Measurements from ENCODE around the gene IFT27. TPM values are rescaled to one million over a fixed set of nuclear protein-coding genes. Genes with fewer than 3 reads are reported as not detected.

IFT27 gene
- 10.6 and 21.6 TPM in 2 replicates for total RNA-seq

DNA sequence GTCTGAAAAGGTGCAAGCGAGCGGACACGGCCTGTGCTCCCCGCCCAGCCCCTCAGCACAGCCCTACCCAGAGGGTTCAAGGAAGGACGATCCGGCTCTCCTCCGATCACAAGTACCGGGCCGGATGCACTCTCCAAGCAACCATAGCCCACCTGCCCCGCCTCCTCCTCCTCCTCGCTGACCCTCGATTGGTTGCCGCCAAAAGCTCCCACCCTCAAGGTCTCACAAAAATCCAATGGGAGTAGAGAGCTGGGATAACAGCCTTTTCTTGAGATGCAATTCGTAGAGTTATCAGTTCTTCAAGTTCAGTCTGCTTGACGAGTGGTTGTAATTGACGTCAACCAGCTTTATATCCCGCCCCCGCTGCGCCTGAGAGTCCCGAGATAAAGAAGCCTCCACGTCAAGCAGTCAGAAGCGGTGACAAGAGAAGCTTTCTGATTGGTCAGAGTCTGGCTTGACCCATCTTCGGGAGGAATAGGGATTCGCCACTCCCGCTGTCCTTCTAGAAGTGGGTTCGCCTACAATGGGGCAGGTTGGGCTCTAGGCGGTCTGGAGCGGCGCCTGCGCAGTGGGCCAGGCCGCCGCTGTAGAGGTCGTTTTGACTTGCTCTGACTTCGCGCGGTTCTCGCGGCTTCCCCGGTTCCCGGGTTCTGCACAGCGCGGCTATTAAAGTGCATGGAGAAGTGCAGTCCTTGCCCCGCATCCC is at the start of gene IFT27:
TSS of gene IFT27 (minus strand) at position 156 of the 706 bp plus-strand sequence. CDS start 412 bp downstream, outside the sequence.

DNA sequence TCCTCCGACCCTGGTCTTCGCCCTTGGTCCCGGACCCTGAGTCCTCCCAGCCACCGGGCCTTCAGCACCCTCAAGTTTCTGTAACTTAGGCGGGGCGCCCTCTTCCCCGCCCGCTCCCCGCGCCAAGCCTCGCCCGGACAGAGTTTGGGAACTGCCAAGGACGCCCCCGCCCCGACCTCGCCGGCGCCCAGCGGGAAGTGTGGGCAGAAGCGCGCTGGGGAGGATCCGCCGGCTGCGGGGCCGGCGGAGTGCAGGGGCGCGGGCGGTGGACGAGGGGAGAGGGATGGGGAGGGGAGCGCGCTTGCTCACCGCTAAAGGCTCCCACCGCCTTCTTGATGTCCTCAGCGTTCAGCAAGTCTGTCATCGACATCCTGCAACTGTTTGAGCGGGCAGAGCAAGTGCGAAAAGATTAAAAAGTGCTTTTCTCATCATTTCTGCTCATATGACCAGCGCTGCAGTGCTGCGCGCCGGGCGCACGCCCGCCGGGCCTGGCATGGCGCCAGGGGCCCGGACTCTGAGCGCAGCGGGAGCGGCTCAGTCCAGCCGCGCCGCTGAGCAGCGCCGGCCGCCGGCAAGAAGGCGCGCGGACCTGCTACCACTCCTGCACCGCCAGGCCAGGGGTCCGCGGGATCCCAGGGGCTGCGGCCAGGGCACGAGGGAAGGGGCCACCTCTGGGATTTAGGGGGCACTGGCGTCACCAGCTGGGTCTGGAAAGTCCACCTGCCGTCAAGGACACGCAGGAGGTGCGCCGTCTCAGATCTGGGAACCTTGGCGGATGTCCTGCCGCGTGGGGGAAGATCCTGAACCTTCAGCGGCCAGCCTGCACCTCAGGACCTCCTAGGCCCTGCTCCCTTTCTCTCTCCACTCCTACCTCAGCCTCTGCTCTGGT is 41.0 kb upstream of the IFT27 start, which contains the start of gene PVALB:
TSS of gene PVALB (minus strand) at position 400 of the 889 bp plus-strand sequence. CDS start at position 370, 30 bp downstream.

Other genes with a start within 250 kb of the IFT27 start
- gene EIF3D, start 247.0 kb downstream of the IFT27 start, total RNA-seq: 309 and 332 TPM in 2 replicates
- gene CACNG2, start 72.4 kb downstream of the IFT27 start, total RNA-seq: not detected in 2 replicates
- gene PVALB, start 40.9 kb upstream of the IFT27 start, total RNA-seq: not detected in 2 replicates
- gene NCF4, start 84.9 kb upstream of the IFT27 start, total RNA-seq: not detected in 2 replicates
- not detected in 2 replicates for gene CSF2RB, start 137.5 kb upstream of the IFT27 start, total RNA-seq
- 45.5 and 101 TPM in 2 replicates for gene TST, start 243.3 kb upstream of the IFT27 start, total RNA-seq
- gene MPST, start 243.6 kb upstream of the IFT27 start, total RNA-seq: 227 and 267 TPM in 2 replicates

All from mesangial cell (primary cell).